GM21737 (cell line): Measurements from ENCODE around the gene CHST1.

ENCODE experiments used
- ATAC-seq: cut with Tn5 transposase; IDR thresholded peaks from one replicate; pipeline ENCODE4 v1.9.1; 2021; ENCODE audit warnings: mild to moderate bottlenecking, moderate library complexity; ENCODE audit not compliant: unreplicated experiment

Gene CHST1

GRCh38 chr11:45646275-45646927 lies 19.0 kb downstream of the CHST1 start:
- no peak for ATAC-seq

DNA sequence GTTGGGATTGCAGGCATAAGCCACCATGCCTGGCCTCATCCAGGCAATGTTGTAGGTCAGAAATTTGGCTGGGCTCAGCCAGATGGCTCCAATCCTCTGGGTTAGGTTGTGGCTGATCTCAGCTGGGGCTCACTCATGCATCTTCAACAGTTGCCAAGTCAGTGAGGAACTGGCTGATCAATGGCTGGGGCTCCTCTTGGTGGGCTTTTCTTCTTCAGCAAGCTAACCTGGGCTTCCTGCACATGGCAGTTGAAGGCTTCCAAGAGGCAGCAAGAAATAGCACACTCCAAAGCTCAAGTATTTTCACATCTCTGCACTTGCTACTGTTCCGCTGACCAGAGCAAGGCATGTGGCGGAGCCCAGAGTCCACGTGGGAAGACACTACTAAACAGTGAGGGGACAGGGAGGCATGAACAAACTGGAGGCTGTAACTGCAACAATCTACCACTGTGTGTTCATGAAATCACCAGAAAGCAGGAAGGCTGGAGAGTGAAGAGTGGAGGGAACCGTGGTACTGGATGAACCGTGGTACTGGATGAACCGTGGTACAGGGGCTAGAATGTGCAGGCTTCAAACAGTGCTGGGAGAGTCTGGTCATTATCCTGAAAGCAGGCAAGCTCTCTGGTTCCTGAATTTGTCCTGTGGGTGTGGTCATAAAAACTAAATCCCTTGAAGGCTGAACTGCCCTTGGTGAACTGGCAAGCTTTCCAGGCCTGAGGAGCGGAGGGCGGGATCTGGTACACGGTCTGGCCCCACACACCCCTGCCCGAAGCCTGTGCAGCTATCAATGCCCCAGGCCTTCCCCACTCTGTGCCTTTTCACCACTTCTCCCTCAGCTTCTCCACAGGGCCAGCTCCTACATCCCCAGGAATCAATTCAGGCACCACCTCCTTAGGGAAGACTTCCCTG lies 20.2 kb downstream of the CHST1 start:
- no peak for ATAC-seq

DNA sequence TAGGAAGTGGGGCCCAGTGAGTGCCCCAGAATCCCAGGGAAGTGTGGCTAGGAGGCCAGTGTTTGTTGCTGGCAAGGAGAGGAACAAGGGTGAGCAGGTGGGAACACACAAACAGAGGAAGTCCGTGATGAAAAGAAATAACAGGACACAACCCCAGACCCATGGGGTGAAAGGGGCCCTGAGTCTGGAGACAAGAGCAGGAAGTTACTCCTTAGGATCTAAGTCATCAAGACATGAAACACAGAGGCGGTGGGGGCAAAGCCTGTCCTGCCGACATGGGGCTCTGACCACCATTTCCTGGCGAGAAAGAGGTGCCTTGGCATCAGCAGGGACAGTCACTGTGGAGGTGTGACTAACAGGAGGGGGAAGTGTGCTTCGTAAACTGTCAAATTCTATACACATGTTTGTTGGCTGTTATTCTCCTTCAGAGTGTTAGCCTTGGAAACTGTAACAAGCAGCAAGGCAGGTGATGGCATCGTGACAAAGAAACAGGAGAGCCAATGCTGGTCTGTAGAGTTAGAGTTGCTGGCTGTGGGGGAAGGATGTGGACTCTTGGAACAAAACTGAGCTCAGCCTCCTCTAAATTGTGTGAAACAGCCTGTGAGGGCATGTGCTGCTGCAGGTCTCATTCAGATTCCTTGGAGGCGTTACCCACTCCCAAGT lies 21.7 kb downstream of the CHST1 start:
- no peak for ATAC-seq

- no peak for ATAC-seq
Observed at GRCh38 chr11:45641961-45642360, 23.5 kb downstream of the CHST1 start.

- no peak for ATAC-seq
Observed at GRCh38 chr11:45638051-45638450, 27.4 kb downstream of the CHST1 start.

DNA sequence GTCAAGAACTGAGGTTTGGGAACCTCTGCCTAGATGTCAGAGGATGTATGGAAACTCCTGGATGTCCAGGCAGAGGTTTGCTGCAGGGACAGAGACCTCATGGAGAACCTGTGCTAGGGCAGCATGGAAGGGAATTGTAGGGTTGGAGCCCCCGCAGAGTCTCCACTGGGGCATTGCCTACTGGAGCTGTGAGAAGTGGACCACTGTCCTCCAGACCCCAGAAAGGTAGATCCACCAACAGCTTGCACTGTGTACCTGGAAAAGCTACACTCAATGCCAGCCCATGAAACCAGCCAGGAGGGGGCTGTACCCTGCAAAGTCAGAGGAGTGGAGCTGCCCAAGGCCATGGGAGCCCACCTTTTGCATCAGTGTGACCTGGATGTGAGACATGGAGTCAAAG lies 29.5 kb downstream of the CHST1 start:
- no peak for ATAC-seq

DNA sequence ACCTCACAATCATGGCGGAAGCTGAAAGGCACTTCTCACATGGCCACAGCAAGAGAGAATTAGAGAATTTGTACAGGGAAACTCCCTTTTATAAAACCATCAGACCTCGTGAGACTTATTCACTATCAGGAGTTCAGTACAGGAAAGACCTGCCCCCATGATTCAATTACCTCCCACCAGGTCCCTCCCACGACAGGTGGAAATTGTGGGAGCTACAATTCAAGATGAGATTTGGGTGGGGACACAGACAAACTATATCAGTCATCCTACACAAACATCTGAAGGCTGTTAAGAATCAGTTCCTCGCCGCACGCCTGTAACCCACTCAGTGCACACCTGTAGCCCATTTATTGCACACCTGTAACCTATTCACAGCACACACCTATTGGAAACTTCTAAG lies 39.8 kb downstream of the CHST1 start:
- ATAC-seq, result no peak

GRCh38 chr11:45624095-45624494 lies 41.3 kb downstream of the CHST1 start:
- no peak for ATAC-seq

DNA sequence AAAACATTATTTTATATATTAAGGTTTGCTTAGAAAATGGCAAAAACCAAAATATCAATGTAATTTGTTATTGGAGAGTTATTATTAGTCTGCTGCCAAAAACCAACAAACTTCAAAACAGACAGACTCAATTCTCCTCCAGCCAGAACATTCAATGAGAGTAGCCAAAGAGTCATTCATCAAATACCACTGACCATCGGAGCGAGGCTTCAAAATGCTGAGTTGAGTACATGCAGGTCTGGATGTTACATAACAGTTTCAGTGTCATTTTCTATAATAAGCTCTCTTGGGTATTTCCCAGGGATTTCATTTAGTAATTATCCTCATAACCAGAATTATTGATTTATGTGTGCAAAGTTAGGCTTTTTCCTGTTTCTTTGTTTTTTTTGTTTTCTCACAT lies 42.6 kb downstream of the CHST1 start:
- ATAC-seq, result no peak

DNA sequence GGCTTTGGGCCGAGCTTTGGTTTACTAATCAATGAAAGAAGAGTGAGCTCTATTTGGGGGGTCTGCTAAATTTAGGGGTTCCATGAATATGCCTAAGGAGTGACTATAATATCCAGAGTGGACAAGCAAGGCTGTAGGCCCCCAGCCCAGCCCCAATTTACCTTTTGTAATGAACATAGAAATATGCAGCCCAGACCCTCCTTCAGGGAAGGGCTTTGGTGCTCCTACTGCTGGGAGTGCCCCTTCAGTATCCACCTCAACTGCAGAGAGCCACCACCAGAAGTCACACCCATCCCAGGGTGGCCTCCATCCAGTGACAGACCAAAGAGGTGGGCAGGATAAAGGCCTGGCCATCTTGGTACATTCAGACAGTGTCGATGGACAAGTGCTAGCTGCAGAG lies 43.1 kb downstream of the CHST1 start:
- ATAC-seq, result no peak

GRCh38 chr11:45621588-45621987 lies 43.8 kb downstream of the CHST1 start:
- no peak for ATAC-seq

GRCh38 chr11:45620243-45620642 lies 45.2 kb downstream of the CHST1 start:
- ATAC-seq, result no peak

DNA sequence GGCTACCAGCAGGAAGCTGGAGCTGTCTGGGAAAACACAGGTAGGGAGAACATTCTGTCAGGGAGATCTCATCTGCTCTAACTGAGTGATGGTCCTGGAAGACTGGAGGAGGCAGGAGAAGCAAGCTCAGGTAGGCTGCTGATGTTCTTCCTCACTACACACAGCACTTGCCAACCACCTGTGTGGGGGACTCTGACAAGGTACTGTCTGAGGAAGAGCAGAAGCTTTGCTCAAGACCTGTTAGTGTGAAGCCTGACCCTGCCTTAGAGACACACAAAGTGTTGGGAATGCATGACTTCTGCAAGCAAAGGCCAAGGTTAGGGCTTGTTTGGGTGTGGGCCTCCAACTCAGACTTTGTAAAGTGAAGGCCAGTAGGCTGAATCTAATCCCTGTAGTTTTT lies 46.5 kb downstream of the CHST1 start:
- no peak for ATAC-seq

- ATAC-seq, result no peak
Observed at GRCh38 chr11:45617871-45618601, 47.4 kb downstream of the CHST1 start.

DNA sequence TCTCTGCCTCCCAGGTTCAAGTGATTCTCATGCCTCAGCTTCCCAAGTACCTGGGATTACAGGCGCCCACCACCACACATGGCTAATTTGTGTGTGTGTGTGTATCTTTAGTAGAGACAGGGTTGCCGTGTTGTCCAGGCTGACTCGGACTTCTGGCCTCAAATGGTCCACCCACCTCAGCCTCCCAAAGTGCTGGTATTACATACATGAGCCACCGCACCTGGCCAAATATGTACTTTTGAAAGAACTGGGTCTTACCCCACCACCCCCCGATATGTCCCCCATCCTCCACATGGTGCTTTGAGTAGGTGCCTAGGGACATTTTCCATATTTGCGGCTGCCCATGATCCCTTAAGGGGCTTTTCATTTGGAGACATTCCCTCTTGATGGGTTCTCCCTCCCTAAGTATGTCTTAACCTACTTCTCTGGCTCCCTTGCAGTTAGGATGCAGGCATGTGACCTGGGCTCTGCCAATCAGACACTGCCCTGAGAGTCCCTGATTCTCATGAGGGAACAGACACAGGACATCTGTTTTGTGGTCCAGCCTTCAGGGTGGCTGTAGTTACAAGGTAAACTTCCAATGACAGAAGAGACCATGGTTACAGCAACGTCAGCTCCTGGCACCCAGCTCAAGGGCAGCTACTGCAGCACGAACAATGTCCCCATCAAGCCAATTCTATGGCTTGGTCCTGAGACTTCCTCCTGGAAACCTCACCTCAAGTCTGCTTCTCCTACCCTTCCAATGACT lies 48.4 kb downstream of the CHST1 start:
- no peak for ATAC-seq

DNA sequence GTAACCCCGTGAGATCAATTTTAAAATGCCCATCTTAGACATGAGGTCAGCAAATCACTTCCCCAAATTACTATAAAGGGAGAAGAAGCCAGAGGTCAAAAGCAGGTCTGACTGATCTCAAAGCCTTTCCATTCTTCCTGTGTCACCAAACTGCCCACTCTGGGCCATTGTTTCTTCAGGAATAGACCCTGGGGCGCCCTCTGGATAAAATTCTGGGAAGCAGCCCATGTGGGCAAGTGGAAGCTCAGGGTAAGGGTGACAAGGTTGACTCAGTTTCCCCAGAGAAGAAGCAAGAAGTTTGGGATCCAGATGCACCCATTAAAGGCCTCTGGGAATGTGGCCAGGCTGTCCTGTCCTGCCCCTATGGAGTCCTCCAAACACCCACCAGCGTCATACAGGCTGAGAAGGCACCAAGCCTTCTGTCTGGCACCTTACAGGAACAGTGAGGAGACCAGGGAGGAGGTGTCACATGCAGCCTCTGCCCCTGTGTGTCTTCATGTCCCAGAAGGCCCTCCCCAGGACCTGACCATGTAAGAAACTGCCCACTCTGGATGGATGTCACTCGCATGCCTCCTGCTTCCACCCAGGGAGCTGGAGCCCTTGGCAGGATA lies 50.1 kb downstream of the CHST1 start:
- ATAC-seq, result no peak

- ATAC-seq, result no peak
Observed at GRCh38 chr11:45614196-45614828, 51.1 kb downstream of the CHST1 start.

DNA sequence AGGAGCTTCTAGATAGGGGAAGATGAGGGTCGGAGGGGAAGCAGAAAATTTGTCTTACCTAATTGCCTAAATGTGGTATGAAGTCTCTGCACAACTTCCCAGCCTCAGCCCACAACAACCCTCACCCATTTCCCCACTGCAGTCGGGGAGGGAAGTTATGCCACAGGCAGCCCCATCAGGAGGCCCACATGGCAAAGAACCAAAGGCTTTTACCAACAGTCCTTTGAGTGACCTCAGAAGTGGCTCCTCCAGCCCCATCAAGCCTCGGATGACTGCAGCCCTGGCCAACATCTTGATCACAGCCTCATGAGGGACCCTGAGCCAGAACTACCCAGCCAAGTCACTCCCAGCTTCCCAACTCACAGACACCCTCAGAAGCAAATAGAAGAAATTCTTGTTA lies 54.8 kb downstream of the CHST1 start:
- ATAC-seq, result no peak

GRCh38 chr11:45609902-45610301 lies 55.5 kb downstream of the CHST1 start:
- no peak for ATAC-seq

DNA sequence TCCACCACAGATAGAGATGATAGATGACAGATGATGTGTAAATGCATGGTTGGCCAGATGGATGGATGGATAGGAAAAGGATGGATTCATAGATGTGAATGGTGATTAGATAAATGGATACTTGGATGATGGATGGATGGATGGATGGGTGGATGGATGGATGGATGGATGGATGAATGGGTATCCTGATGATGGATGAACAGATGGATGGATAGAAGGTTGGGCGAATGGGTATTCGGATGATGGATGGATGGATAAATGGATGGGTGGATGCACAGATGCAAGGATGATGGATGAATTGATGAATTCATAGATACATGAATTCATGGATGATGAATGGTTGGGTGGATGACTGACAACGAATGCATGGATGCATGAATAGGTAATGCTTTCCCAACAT lies 56.1 kb downstream of the CHST1 start:
- no peak for ATAC-seq
